ENCODE data around the gene HID1. TPM values are rescaled to one million over a fixed set of nuclear protein-coding genes. Genes with fewer than 3 reads are reported as not detected.

HID1 gene
- total RNA-seq, 2 donors from 2014 or later, result 1.2 to 2.8 TPM

DNA sequence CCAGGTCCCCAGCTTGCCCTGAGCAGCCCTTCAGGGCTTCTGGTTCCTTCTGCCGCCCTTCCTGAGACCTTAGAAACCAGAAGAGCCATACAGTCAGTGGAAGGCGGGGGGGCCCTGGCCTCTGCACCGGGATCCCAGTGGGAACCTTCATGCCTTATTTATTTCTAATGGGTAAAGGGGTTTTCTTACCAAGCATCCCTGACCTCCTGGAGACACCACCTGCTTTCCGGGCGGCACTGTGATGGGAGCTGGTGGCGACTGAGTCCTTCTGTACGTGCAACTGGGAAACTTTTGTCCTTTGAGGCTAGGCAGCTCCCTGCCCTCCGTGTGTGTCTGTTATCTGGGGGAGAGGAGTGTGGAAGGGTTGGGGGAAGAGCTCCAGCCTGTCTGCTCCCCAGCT lies 32.7 kb upstream of the HID1 start:
- Mint-ChIP-seq H3K27me3 (no peaks in the 10 kb centered on the region), H3K4me1 (no peaks in the 10 kb centered on the region), H3K9me3 (no peaks in the 10 kb centered on the region), H3K27ac (no peak overlapping the region), H3K36me3 (ENCODE audit: low read depth) (no peaks in the 10 kb centered on the region), H3K4me3 (no peak overlapping the region)
- no peak for ATAC-seq (replicated peaks)

DNA sequence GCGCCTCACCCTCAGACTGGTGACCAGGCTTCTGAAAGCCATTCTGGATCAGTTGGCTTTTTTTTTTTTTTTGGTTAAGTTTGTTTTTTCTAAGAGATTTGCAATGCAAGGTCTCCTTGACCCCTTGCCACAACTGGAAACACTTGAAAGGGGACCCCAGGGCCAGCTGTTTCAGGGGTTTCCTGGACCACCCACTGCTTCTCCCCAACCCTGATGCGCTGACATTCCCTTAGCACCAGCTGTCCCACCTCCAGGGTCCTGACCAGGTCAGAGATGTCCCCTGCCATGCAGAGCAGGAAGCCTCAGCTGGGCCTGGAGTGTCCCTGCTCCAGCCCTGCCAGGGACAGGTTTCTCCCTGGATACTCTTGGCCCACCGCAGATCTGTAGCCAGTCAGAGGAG lies 31.8 kb upstream of the HID1 start:
- Mint-ChIP-seq H3K27ac (no peak overlapping the region), H3K4me1 (no peaks in the 10 kb centered on the region), H3K4me3 (no peak overlapping the region), H3K9me3 (no peaks in the 10 kb centered on the region), H3K27me3 (no peaks in the 10 kb centered on the region), H3K36me3 (ENCODE audit: low read depth) (no peaks in the 10 kb centered on the region)
- no peak for ATAC-seq (replicated peaks)

DNA sequence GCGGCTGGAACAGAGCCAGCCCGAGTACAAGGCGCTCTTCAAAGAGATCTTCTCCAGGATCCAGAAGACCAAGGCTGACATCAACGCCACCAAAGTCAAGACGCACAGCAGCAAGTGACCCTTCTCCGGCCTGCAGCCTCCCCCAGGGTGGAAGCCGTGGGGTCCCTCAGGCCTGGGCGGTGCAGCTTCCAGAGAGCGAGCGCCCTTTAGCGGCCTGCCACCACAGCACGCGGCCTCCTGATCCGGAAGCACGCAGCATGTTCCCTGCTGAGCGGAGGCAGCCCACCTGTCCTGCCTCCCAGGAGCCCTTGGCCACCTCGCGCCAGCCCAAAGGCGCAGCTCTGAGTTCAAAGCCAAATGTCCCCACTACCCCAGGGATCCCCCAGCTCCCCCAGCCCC lies 31.4 kb upstream of the HID1 start:
- Mint-ChIP-seq H3K4me1 (no peaks in the 10 kb centered on the region), H3K27me3 (no peaks in the 10 kb centered on the region), H3K4me3 (no peak overlapping the region), H3K27ac (no peak overlapping the region), H3K36me3 (ENCODE audit: low read depth) (no peaks in the 10 kb centered on the region), H3K9me3 (no peaks in the 10 kb centered on the region)
- no peak for ATAC-seq (replicated peaks)

DNA sequence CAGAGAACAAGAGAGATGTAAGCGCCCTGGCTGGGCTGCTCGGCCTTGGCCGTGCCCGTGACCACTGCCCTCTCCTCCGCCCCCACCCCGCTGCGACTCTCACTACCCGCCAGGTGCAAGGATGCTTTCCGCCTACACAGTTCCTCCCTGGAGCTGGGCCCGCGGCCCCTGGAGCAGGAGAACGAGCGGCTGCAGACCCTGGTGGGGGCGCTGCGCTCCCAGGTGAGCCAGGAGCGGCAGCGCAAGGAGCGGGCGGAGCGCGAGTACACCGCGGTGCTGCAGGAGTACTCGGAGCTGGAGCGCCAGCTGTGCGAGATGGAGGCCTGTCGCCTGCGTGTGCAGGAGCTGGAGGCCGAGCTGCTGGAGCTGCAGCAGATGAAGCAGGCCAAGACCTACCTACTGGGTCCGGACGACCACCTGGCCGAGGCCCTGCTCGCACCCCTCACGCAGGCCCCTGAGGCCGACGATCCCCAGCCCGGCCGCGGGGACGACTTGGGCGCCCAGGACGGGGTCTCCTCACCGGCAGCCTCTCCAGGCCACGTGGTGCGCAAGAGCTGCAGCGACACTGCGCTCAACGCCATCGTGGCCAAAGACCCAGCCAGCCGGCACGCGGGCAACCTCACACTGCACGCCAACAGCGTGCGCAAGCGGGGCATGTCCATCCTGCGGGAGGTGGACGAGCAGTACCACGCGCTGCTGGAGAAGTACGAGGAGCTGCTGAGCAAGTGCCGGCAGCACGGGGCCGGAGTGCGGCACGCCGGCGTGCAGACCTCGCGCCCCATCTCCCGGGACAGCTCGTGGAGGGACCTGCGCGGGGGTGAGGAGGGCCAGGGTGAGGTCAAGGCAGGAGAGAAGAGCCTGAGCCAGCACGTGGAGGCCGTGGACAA lies 30.8 kb upstream of the HID1 start:
- ATAC-seq (replicated peaks), result no peak
- no peaks in the 10 kb centered on the region for H3K9me3 Mint-ChIP-seq
- no peaks in the 10 kb centered on the region for H3K4me1 Mint-ChIP-seq
- no peaks in the 10 kb centered on the region for H3K27me3 Mint-ChIP-seq
- no peaks in the 10 kb centered on the region for H3K36me3 Mint-ChIP-seq (ENCODE audit: low read depth)
- no peak overlapping the region for H3K4me3 Mint-ChIP-seq
- H3K27ac Mint-ChIP-seq, result no peak overlapping the region

DNA sequence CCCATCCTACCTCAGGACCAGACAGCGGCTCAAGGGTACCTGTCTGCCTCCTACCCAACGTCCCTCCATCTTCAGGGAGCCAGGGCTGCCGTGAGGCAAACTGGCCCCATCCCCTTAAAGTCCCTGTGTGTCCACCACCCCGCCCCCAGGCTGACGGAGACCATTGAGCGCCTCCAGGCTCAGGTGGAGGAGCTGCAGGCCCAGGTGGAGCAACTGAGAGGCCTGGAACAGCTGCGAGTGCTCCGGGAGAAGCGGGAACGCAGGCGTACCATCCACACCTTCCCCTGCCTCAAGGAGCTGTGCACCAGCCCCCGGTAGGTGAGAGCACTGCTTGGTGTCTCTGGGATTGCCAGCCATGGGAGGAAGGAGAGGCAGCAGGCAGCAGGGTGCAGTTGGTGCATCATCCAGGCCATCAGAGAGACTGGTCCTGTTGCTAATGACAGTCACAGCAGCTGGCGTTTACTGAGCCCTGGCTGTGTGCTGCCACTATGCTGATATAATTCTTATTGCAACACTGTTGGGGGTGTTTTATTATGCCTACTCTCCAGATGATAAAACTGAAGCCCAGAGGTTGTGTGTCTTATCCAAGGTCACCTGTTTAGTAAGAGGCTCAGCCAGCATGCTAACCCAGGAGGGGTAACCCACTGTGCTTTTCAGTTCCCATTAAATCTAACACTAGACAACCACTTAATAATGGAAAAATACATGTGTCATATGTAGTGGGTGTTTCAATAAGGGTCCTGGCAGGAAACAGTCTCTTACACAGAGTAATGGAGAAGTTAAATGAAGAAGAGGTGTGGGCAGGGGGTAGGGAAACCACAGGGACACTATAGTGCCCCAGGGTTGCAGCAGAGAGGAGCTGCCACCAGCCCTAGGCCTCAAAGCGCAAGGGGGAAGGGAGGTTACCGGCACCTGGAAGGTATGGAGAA lies 29.6 kb upstream of the HID1 start:
- Mint-ChIP-seq H3K4me1 (no peaks in the 10 kb centered on the region), H3K27me3 (no peaks in the 10 kb centered on the region), H3K27ac (no peak overlapping the region), H3K9me3 (no peaks in the 10 kb centered on the region), H3K36me3 (ENCODE audit: low read depth) (no peaks in the 10 kb centered on the region), H3K4me3 (no peak overlapping the region)
- no peak for ATAC-seq (replicated peaks)

DNA sequence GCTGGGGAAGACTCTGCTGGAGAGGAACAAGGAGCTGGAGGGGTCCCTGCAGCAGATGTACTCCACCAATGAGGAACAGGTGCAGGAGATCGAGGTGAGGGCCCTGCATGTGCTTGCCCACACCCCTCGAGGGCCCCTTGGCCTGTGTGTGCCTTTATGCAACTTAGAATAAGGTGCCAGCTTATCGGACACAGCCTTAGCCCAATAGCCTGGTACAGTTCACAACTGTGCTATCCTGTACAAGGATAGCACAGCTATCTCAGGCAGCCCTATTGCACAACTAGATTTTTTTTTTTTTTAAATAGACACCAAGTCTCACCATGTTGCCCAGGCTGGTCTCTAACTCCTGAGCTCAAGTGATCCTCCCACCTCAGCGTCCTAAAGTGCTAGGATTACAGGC lies 27.0 kb upstream of the HID1 start:
- Mint-ChIP-seq H3K36me3 (ENCODE audit: low read depth) (no peaks in the 10 kb centered on the region), H3K27me3 (no peaks in the 10 kb centered on the region), H3K4me1 (no peaks in the 10 kb centered on the region), H3K27ac (no peak overlapping the region), H3K9me3 (no peaks in the 10 kb centered on the region), H3K4me3 (no peak overlapping the region)
- ATAC-seq (replicated peaks), result no peak

DNA sequence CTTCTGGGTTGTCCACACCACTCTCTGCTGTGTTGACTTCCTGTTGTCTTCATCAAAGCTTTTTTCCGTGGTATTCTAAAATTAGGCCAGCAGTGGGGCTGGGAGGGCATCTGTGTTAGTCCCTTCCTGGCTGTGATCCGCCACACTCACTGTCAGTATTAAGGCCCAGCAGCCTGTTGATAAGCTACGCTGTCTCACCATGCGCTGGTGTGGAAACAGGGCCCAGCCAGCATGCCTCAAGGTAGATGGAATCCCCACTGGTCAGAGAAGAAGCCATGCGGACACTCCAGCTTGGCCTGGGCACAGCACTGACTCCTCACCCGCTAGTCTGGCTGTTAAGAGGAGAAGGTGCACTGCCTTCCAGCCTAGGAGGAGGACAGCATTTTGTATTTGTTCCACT lies 26.2 kb upstream of the HID1 start:
- no peaks in the 10 kb centered on the region for H3K27me3 Mint-ChIP-seq
- no peaks in the 10 kb centered on the region for H3K9me3 Mint-ChIP-seq
- H3K36me3 Mint-ChIP-seq (ENCODE audit: low read depth), result no peaks in the 10 kb centered on the region
- H3K27ac Mint-ChIP-seq, result peak overlapping the region; percentile 38
- no peak for ATAC-seq (replicated peaks)
- H3K4me1 Mint-ChIP-seq, result no peaks in the 10 kb centered on the region
- no peak overlapping the region for H3K4me3 Mint-ChIP-seq

DNA sequence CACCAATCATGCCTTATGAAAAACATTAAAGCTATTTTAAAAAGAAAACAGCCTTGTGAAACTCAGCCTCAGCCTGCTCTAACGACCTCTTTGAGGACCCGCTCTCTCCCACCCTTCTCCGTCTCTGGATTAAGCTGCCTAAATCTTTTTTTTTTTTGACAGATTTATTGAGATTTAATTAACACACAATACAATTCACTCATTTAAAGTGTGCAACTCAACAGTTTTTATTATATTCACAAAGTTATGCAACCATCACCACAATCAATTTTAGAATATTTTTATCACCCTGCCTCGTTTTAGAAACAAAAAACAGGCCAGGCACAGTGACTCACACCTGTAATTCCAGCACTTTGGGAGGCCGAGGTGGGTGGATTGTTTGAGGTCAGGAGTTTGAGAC lies 23.3 kb upstream of the HID1 start:
- no peaks in the 10 kb centered on the region for H3K4me1 Mint-ChIP-seq
- H3K27me3 Mint-ChIP-seq, result no peaks in the 10 kb centered on the region
- no peaks in the 10 kb centered on the region for H3K36me3 Mint-ChIP-seq (ENCODE audit: low read depth)
- H3K4me3 Mint-ChIP-seq, result no peak overlapping the region
- H3K9me3 Mint-ChIP-seq, result no peaks in the 10 kb centered on the region
- ATAC-seq (replicated peaks), result no peak
- no peak overlapping the region for H3K27ac Mint-ChIP-seq

DNA sequence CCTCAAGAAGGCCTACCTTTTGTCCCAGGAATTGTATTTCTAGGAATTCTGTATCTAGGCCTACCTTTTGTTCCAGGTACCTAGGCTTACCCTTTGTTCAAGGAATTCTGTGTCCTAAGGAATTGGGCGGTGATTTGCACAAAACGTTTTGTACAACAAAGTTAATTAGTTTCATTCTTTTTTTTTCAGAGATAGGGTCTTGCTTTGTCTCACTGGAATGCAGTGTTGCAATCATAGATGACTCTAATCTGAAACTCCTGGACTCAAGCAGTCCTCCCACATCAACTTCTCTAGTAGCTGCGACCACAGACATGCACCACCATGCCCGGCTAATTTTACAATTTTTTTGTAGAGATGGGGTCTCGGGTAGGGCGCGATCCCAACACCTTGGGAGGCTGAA lies 21.9 kb upstream of the HID1 start:
- ATAC-seq (replicated peaks), result no peak
- no peaks in the 10 kb centered on the region for H3K4me1 Mint-ChIP-seq
- H3K4me3 Mint-ChIP-seq, result no peak overlapping the region
- H3K27me3 Mint-ChIP-seq, result no peaks in the 10 kb centered on the region
- no peaks in the 10 kb centered on the region for H3K9me3 Mint-ChIP-seq
- no peaks in the 10 kb centered on the region for H3K36me3 Mint-ChIP-seq (ENCODE audit: low read depth)
- no peak overlapping the region for H3K27ac Mint-ChIP-seq

DNA sequence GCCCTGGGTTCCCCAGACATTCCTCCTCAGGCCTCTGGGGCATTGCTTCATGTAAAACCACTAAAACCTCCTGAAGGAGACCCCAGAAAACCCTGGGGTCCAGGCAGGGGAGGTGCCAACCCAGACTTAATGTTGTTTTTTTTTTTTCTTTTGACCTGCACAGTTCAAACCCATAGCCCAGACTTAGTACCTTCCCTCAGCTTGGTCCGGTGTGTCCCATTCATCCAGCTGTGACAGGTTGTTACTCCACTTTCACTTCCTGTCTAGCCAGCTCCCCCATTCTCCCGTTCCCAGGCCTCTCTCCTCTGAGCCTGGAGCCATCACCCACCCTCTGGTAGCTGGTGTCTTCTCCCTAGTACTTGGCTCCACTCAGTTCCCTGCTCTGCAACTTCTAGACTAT lies 19.7 kb upstream of the HID1 start:
- Mint-ChIP-seq H3K9me3 (no peaks in the 10 kb centered on the region), H3K36me3 (ENCODE audit: low read depth) (no peaks in the 10 kb centered on the region), H3K27me3 (no peaks in the 10 kb centered on the region), H3K4me1 (no peaks in the 10 kb centered on the region), H3K4me3 (no peak overlapping the region), H3K27ac (no peak overlapping the region)
- ATAC-seq (replicated peaks), result no peak

DNA sequence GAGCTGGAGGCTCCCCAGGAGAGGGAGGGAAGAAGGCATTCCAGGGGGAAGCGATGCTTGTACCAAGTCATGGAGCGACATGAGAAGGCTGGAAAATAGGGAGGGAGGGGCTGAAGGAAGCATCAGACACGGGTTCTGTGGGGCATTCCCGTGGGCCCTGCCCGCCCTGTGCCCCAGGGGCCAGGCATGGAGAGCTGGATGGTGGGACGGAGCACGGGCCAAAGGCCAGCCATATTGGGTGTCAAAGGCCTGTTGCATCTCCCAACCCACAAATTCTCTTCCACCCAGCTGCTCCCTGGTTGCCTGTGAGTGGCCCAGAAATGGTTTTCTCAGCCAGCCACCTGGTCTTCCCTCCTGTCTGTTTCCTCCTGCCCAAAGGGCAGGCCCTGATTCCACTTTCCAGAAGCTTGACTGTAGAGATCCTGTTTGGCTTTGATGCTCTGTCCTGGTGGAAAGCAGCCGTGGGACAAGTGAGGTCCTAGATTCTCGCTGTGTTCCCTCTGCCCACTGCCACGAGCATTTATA lies 18.1 kb upstream of the HID1 start:
- H3K27me3 Mint-ChIP-seq, result no peaks in the 10 kb centered on the region
- no peak overlapping the region for H3K4me3 Mint-ChIP-seq
- H3K9me3 Mint-ChIP-seq, result no peaks in the 10 kb centered on the region
- ATAC-seq (replicated peaks), result no peak
- no peak overlapping the region for H3K27ac Mint-ChIP-seq
- no peaks in the 10 kb centered on the region for H3K36me3 Mint-ChIP-seq (ENCODE audit: low read depth)
- H3K4me1 Mint-ChIP-seq, result no peaks in the 10 kb centered on the region

DNA sequence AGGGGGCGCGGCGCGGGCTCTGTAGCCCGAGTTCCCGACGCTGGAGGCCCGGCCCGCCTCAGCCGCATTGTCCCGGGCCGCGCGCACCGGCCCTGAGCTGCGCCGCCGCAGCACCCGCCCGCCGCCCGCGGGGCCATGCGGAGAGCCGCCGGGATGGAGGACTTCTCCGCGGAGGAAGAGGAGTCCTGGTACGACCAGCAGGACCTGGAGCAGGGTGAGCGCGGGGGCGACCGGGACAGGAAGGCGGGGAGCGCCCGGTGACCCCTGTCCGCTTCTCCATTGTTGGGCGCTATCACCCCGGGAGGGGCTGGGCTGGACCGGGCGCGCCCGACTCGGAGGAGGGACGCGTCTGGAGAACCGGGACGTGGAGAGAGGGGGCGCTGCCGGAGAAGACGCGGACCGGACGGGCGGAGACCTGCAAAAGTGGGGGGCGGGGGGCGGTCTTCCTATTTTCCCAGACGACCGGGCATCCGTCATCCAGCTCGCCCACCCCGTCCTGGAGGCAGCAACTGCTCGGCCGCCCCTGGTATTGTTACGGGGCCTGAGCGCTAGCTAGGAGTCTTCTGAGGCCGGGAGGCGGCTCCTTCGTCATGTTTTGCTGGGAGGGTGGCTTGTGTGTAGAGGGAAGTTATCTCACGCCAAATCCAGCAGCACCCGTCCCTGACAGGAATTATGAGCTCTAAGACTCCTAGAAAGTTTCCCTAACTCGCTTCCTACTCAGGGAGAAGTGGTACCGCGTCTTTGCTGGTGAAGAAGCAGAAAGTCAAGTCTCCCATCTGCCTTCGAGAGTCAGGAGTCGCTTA lies 15.6 kb upstream of the HID1 start:
- no peaks in the 10 kb centered on the region for H3K9me3 Mint-ChIP-seq
- no peaks in the 10 kb centered on the region for H3K36me3 Mint-ChIP-seq (ENCODE audit: low read depth)
- no peak overlapping the region for H3K27ac Mint-ChIP-seq
- H3K27me3 Mint-ChIP-seq, result no peaks in the 10 kb centered on the region
- ATAC-seq (replicated peaks), result peak; percentile 64
- H3K4me1 Mint-ChIP-seq, result no peaks in the 10 kb centered on the region
- peak overlapping the region; percentile 50 for H3K4me3 Mint-ChIP-seq

DNA sequence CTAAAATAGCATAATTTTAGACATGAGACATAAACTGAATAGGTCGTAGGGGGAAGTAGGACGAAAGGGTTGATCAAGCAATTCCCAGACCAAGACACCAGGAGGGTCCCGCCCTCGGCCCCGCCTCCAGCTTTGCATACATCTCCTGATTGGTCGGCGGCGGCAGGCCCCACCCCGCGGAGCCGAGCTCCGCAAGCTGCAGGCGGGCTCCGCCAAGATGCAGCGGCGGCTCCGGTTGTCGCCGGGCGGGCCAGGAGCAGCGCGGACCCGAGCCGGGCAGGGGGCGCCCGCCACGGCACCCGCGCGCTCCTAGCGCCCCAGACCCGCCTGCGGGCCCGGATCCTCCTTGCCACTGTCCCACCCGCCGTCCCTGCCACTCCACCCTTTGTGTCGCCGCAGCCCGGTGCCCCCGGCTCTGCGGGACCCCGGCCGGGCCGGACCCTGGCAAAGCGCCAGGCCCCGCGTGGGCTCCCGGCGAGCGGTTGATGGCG lies 14.9 kb upstream of the HID1 start, which contains the start of gene CDR2L:
CDR2L (plus strand) TSS at position 215 of the 491 bp plus-strand sequence. CDS start 412 bp downstream, outside the sequence.
- Mint-ChIP-seq H3K9me3 (no peaks in the 10 kb centered on the region), H3K27me3 (no peaks in the 10 kb centered on the region), H3K27ac (no peak within 1 kb of the TSS)

DNA sequence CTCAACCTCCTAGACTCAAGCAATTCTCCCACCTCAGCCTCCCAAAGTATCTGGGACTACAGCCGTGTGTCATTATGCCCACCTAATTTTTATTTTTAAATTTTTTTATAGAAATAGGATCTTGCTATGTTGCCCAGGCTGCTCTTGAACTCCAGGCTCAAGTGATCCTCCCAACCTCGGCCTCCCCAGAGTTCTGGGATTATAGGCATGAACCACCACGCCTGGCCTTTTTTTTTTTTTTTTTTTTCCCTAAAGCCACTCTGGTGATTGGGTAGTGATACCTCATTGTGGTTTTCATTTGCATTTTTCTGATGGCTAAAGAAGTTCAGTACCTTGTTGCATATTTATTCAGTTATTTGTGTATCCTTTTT lies 13.6 kb upstream of the HID1 start:
- Mint-ChIP-seq H3K9me3 (no peaks in the 10 kb centered on the region), H3K4me3 (no peak overlapping the region), H3K36me3 (ENCODE audit: low read depth) (no peaks in the 10 kb centered on the region), H3K27ac (no peak overlapping the region), H3K27me3 (no peaks in the 10 kb centered on the region), H3K4me1 (peaks cover 5% of the 10 kb centered on the region)
- ATAC-seq (replicated peaks), result no peak

More for the DNA sequence above, 14.9 kb upstream of the HID1 start, which contains the start of gene CDR2L:
- Mint-ChIP-seq H3K4me3 (peak within 1 kb of the TSS; percentile 86), H3K4me1 (no peaks in the 10 kb centered on the region), H3K36me3 (ENCODE audit: low read depth) (no peaks in the 10 kb centered on the region)
- ATAC-seq (replicated peaks), result peak; percentile 99

Data from activated T-helper 17 cell treated with anti-CD3 and anti-CD28 coated beads, Interleukin-2, amount 50 U/mL, for 72 hours (primary cell).